AG04449 (cell line): ENCODE measurements around the gene AFP.

Source experiments
- CTCF ChIA-PET: fragments of 350-600 bp; formaldehyde crosslinking; extraction: SDS; loops from one replicate; lab custom pipeline; 2021; ENCODE audit warnings: antibody characterized with exemption; lab: Yijun Ruan, JAX
- POLR2A ChIA-PET: fragments of 400-600, 350-600 bp; formaldehyde crosslinking; extraction: SDS; loops from one replicate; lab custom pipeline; 2020; ENCODE audit warnings: antibody characterized with exemption, inconsistent platforms; lab: Yijun Ruan, JAX
- DNase-seq: peaks from one replicate; pipeline ENCODE4 v3.0.0-alpha.2; 2010; ENCODE audit warnings: low read depth, low spot score
- H3K4me3 ChIP-seq: 2 replicates; pipeline ENCODE4 v1.5.1; 2011; ENCODE audit warnings: low read depth, mild to moderate bottlenecking, control low read depth, low read length
- TF ChIP-seq, protein P1 (sequence below): IDR thresholded peaks from one replicate; pipeline ENCODE4 v1.5.1; 2011; ENCODE audit warnings: mild to moderate bottlenecking, moderate library complexity, low read length, control low read depth, inconsistent platforms; ENCODE audit not compliant: insufficient read depth; ENCODE audit errors: missing control alignments

Gene AFP

GRCh38 chr4:73446336-73446938 lies 10.4 kb downstream of the AFP start:
- TF ChIP-seq, protein P1, sequence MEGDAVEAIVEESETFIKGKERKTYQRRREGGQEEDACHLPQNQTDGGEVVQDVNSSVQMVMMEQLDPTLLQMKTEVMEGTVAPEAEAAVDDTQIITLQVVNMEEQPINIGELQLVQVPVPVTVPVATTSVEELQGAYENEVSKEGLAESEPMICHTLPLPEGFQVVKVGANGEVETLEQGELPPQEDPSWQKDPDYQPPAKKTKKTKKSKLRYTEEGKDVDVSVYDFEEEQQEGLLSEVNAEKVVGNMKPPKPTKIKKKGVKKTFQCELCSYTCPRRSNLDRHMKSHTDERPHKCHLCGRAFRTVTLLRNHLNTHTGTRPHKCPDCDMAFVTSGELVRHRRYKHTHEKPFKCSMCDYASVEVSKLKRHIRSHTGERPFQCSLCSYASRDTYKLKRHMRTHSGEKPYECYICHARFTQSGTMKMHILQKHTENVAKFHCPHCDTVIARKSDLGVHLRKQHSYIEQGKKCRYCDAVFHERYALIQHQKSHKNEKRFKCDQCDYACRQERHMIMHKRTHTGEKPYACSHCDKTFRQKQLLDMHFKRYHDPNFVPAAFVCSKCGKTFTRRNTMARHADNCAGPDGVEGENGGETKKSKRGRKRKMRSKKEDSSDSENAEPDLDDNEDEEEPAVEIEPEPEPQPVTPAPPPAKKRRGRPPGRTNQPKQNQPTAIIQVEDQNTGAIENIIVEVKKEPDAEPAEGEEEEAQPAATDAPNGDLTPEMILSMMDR, result peak; percentile 55

DNA sequence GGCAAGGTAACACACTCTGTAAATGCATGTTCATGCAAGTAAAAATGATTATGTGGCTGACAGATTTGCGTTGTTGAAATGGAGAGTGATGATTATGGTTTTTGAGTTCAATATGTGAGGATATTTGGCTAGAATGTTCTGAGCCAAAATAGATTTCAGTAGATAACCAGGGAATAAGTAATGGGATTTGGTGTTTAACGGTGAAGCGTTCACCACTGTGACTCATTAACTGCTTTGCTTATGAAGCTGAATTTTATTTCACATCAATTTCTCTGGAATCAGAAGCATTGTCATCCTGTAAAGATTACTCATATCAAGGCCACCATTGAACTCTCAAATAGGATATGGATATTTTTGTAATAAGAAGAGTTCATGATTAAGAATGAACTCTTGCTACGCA lies 11.7 kb downstream of the AFP start:
- no peak overlapping the region for H3K4me3 ChIP-seq
- DNase-seq, result no peak
- POLR2A ChIA-PET, result no interaction called here
- CTCF ChIA-PET, result interaction anchor here (0.6 to 4.6 kb wide), 6 partner anchors 14 to 195 kb away, joined by 3 to 53 read pairs (median 3); partner anchors contain the start of gene AFP
- TF ChIP-seq, protein P1, result no peak

More at GRCh38 chr4:73446336-73446938, 10.4 kb downstream of the AFP start:
- ChIA-PET CTCF (interaction anchor here (0.7 to 4.6 kb wide), 22 partner anchors 9 to 715 kb away, joined by 3 to 53 read pairs (median 4); partner anchors contain the start of gene AFP), POLR2A (no interaction called here)
- no peak for DNase-seq
- no peak overlapping the region for H3K4me3 ChIP-seq

- POLR2A ChIA-PET, result no interaction called here
- TF ChIP-seq, protein P1, result no peak
- no peak for DNase-seq
- H3K4me3 ChIP-seq, result no peak overlapping the region
- CTCF ChIA-PET, result interaction anchor here (0.9 to 4.6 kb wide), 4 partner anchors 9 to 136 kb away, joined by 3 to 53 read pairs (median 3); partner anchors contain the start of gene AFP
These were observed 12.6 kb downstream of the AFP start for GRCh38 chr4:73448448-73449203.

- ChIA-PET CTCF (interaction anchor here (0.6 to 1.5 kb wide), 4 partner anchors 17 to 702 kb away, joined by 3 to 4 read pairs (median 4); no protein-coding TSS in a partner anchor), POLR2A (no interaction called here)
- DNase-seq, result peak; percentile 74
- TF ChIP-seq, protein P1, result no peak
- H3K4me3 ChIP-seq, result no peak overlapping the region; the same call in 1 of the 2 replicates
These were observed 14.5 kb downstream of the AFP start for GRCh38 chr4:73450398-73451004.

GRCh38 chr4:73451404-73451803 lies 15.4 kb downstream of the AFP start:
- ChIA-PET POLR2A (no interaction called here), CTCF (no interaction called here)
- no peak overlapping the region for H3K4me3 ChIP-seq
- TF ChIP-seq, protein P1, result no peak
- DNase-seq, result no peak
